MCF 10A (cell line): ENCODE data around the gene ASIC5. TPM values are rescaled to one million over a fixed set of nuclear protein-coding genes. Genes with fewer than 3 reads are reported as not detected.

Experiments used
- BruUV-seq: library from RNA; stranded (reverse); fragments of 400-500 nt; replicated peaks from 2 replicates; lab custom pipeline; 2021; lab: Mats Ljungman, UMichigan
- CTCF ChIA-PET: fragments of 300-600 bp; sonication (Branson Sonifier 250); formaldehyde crosslinking; extraction: SDS; loops from one replicate; lab custom pipeline; 2021; ENCODE audit warnings: antibody characterized with exemption, inconsistent platforms; lab: Yijun Ruan, JAX
- POLR2A ChIA-PET: fragments of 300-600, 350-650 bp; sonication (Branson Sonifier 250); formaldehyde crosslinking; extraction: SDS; loops from one replicate; lab custom pipeline; 2020; ENCODE audit warnings: antibody characterized with exemption, inconsistent platforms; lab: Yijun Ruan, JAX
- DNase-seq: peaks from one replicate; pipeline ENCODE4 v3.0.0-alpha.2; 2018; ENCODE audit not compliant: unreplicated experiment
- H3K27ac Mint-ChIP-seq: one replicate; pipeline ENCODE4 v1.8.0; 2022; ENCODE audit warnings: mild to moderate bottlenecking, low read depth, mixed read lengths; ENCODE audit not compliant: unreplicated experiment
- H3K27me3 Mint-ChIP-seq: one replicate; pipeline ENCODE4 v1.8.0; 2022; ENCODE audit warnings: mixed read lengths; ENCODE audit not compliant: insufficient read depth, unreplicated experiment
- H3K36me3 Mint-ChIP-seq: one replicate; pipeline ENCODE4 v1.8.0; 2022; ENCODE audit warnings: mild to moderate bottlenecking, moderate library complexity, mixed read lengths; ENCODE audit not compliant: insufficient read depth, unreplicated experiment
- H3K4me1 Mint-ChIP-seq: one replicate; pipeline ENCODE4 v1.8.0; 2022; ENCODE audit warnings: mixed read lengths; ENCODE audit not compliant: insufficient read depth, unreplicated experiment
- H3K4me3 Mint-ChIP-seq: one replicate; pipeline ENCODE4 v1.8.0; 2022; ENCODE audit warnings: mild to moderate bottlenecking, moderate library complexity, mixed read lengths; ENCODE audit not compliant: unreplicated experiment
- H3K9me3 Mint-ChIP-seq: one replicate; pipeline ENCODE4 v1.8.0; 2022; ENCODE audit warnings: mixed read lengths; ENCODE audit not compliant: unreplicated experiment
- intact Hi-C: fragments of 100-400 bp; cut with micrococcal nuclease; formaldehyde crosslinking; loops from 2 replicates; pipeline ENCODE4 v1.14.1; 2022
- total RNA-seq: library from RNA; stranded (reverse); gene quantifications from 2 replicates; pipeline ENCODE4 v1.2.3, GENCODE V29; 2022
- TF ChIP-seq, protein P1 (sequence below): fragments of 200-600 bp; IDR thresholded peaks from one replicate; pipeline ENCODE4 v1.8.0; 2022; ENCODE audit warnings: antibody characterized with exemption, mild to moderate bottlenecking; ENCODE audit not compliant: unreplicated experiment

ASIC5 gene
- total RNA-seq, 1 experiment from 2014 or later, result not detected

DNA sequence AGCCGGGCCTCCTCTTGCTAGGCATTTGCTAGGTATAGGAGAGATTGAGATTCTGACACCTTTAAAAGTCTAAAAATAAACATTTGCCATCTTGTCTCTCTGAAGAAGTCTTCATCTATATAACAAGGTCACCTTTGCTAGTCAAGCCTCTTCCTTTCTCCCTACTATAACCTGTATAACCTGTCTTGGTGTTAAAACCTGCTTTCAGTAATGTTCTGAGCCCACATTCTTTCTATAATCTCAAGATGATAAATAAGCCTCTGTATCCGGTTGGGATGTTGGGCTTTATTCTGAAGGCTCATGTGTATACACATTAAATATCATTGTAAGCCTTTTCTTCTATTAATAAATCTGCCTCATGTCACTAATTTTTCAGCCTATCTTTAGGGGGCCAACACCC lies 10.2 kb downstream of the ASIC5 start:
- DNase-seq, result no peak
- no peak overlapping the region for H3K27ac Mint-ChIP-seq
- BruUV-seq, result no TSS peak
- ChIA-PET CTCF (interaction anchor here (0.9 kb wide), 1 partner anchor 18 kb away, joined by 3 read pairs; no protein-coding TSS in a partner anchor), POLR2A (no interaction called here)
- no peaks in the 10 kb centered on the region for H3K36me3 Mint-ChIP-seq
- no peaks in the 10 kb centered on the region for H3K27me3 Mint-ChIP-seq
- TF ChIP-seq, protein P1, sequence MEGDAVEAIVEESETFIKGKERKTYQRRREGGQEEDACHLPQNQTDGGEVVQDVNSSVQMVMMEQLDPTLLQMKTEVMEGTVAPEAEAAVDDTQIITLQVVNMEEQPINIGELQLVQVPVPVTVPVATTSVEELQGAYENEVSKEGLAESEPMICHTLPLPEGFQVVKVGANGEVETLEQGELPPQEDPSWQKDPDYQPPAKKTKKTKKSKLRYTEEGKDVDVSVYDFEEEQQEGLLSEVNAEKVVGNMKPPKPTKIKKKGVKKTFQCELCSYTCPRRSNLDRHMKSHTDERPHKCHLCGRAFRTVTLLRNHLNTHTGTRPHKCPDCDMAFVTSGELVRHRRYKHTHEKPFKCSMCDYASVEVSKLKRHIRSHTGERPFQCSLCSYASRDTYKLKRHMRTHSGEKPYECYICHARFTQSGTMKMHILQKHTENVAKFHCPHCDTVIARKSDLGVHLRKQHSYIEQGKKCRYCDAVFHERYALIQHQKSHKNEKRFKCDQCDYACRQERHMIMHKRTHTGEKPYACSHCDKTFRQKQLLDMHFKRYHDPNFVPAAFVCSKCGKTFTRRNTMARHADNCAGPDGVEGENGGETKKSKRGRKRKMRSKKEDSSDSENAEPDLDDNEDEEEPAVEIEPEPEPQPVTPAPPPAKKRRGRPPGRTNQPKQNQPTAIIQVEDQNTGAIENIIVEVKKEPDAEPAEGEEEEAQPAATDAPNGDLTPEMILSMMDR, result no peak
- H3K4me1 Mint-ChIP-seq, result no peaks in the 10 kb centered on the region
- no peaks in the 10 kb centered on the region for H3K9me3 Mint-ChIP-seq
- intact Hi-C loops, result no loop called here
- H3K4me3 Mint-ChIP-seq, result no peak overlapping the region

DNA sequence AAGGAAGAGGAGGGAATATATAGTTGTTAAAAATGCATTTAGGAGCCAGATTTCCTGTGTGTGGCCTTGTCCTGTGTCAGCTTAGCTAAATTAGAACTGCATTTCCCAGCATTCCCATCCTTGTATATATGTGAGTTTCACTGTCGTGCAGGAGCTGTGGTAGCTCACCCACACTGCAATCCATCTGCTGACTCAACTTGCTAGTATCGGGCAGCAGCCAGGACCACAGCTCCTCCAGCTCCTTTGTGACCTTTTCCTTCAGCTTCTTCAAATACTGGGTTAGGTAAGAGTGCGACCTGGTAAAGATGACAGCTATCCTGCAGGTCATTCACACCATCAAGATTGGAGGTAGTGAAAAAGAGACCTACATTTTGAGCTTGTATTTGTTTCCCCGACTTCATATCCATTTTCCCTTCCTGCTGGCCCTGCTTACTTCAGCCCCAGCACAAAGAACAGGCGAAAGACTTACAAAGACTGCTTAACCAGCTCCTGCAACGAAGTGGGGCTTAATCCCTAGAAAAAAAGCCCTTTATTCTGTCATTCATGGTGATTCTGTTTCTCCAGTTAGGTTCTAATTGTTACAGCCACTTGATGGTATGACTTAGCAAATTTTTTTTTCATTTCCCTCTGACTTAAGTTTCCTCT lies 11.4 kb downstream of the ASIC5 start:
- Mint-ChIP-seq H3K4me1 (no peaks in the 10 kb centered on the region), H3K36me3 (no peaks in the 10 kb centered on the region), H3K9me3 (no peaks in the 10 kb centered on the region), H3K4me3 (no peak overlapping the region), H3K27me3 (no peaks in the 10 kb centered on the region), H3K27ac (no peak overlapping the region)
- BruUV-seq, result no TSS peak
- ChIA-PET CTCF (no interaction called here), POLR2A (no interaction called here)
- TF ChIP-seq, protein P1, result no peak
- intact Hi-C loops, result no loop called here
- DNase-seq, result peak; percentile 11

DNA sequence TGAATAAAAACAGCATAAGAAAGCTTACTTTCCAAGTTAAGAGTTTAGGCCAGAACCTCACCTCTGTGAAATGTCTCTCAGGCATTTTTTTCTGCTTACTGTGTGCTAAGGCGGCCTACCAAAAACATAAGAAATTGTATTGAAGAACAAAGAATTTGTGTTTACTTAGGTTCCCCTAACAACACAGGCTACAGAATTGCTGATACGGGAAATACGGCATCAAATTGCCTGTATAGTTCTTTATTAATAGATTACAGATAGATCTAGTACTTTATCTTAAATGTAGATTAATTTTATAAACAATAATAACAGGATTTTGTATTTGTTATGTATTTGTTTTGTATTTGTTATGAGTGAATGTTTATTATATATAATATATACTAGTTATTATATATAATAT lies 12.9 kb downstream of the ASIC5 start:
- H3K36me3 Mint-ChIP-seq, result no peaks in the 10 kb centered on the region
- H3K4me1 Mint-ChIP-seq, result no peaks in the 10 kb centered on the region
- intact Hi-C loops, result loop anchor here (2.0 kb wide), 1 partner anchor 18 kb away; no protein-coding TSS in a partner anchor
- no peaks in the 10 kb centered on the region for H3K27me3 Mint-ChIP-seq
- H3K27ac Mint-ChIP-seq, result no peak overlapping the region
- ChIA-PET POLR2A (no interaction called here), CTCF (interaction anchor here (0.6 kb wide), 2 partner anchors 187 to 280 kb away, joined by 3 to 5 read pairs; partner anchors contain the start of gene GUCY1A1)
- no peaks in the 10 kb centered on the region for H3K9me3 Mint-ChIP-seq
- DNase-seq, result no peak
- TF ChIP-seq, protein P1, result no peak
- H3K4me3 Mint-ChIP-seq, result no peak overlapping the region
- no TSS peak for BruUV-seq

DNA sequence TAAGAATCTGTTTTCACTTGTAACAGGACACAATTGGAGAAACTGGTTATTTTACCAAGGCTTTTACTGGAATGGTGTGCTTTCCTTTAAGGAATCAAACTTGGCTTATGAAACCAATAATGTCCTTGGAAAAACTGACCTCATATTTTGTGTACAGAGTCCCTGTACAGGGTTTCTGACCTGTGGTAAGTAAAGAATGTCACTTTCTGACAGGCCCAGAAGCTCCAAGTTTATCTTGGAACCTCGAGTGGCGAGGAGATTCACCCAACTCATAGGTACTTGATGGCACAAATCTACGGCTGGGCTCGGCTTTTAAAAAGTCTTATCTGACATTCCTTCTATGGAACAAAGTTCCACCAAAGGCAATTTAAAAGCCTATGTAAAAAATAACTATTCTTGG lies 17.0 kb downstream of the ASIC5 start:
- intact Hi-C loops, result no loop called here

More for the DNA sequence above, 17.0 kb downstream of the ASIC5 start:
- TF ChIP-seq, protein P1, result no peak
- Mint-ChIP-seq H3K27me3 (no peaks in the 10 kb centered on the region), H3K27ac (no peak overlapping the region), H3K9me3 (no peaks in the 10 kb centered on the region), H3K4me3 (no peak overlapping the region), H3K4me1 (peaks cover 5% of the 10 kb centered on the region), H3K36me3 (no peaks in the 10 kb centered on the region)
- ChIA-PET POLR2A (interaction anchor here (0.7 to 0.9 kb wide), 2 partner anchors 13 to 460 kb away, joined by 3 read pairs; no protein-coding TSS in a partner anchor), CTCF (no interaction called here)
- BruUV-seq, result no TSS peak
- DNase-seq, result no peak
